ENCODE measurements around the gene OR2T27. TPM values are rescaled to one million over a fixed set of nuclear protein-coding genes. Genes with fewer than 3 reads are reported as not detected.
"Not testable (repeated sequence)": the region's sequence is repeated elsewhere in the genome, so short reads cannot be mapped to it uniquely, and the experiment has no call there.

The OR2T27 gene
- not detected in 2 replicates for polyA plus RNA-seq (2011; rRNA removed)
- not detected in 2 replicates for polyA minus RNA-seq (2011; rRNA and poly(A)+ RNA removed)

- H3K27me3 ChIP-seq (ENCODE audit: control insufficient read depth, insufficient read depth, low read length); H3K36me3 ChIP-seq (ENCODE audit: control insufficient read depth, insufficient read depth, low read length); POLR2A ChIA-PET; H3K4me3 ChIP-seq (ENCODE audit: low read depth, low read length); DNase-seq (ENCODE audit: low read depth); CTCF ChIA-PET: not testable (repeated sequence)
These were observed at the start of gene OR2T27 for GRCh38 chr1:248655354-248655753. TSS of gene OR2T27 (minus strand) at chr1:248655528. CDS start at chr1:248650884, 4,644 bp downstream.

- Histone ChIP-seq H3K27me3 (ENCODE audit: control insufficient read depth, insufficient read depth, low read length) (no peaks in the 10 kb centered on the region), H3K36me3 (ENCODE audit: control insufficient read depth, insufficient read depth, low read length) (no peaks in the 10 kb centered on the region), H3K4me3 (ENCODE audit: low read depth, low read length) (no peak overlapping the region)
- ChIA-PET POLR2A (no interaction called here), CTCF (no interaction called here)
- DNase-seq (ENCODE audit: low read depth): no peak
- TF ChIP-seq CTCF (IDR thresholded peaks at IDR 0.05; ENCODE audit: insufficient read depth, low read depth, low read length): no peak
These were observed 49.3 kb upstream of the OR2T27 start for GRCh38 chr1:248704606-248705005.

GRCh38 chr1:248703674-248704073 is 48.3 kb upstream of the OR2T27 start:
- H3K27me3 ChIP-seq (ENCODE audit: control insufficient read depth, insufficient read depth, low read length): no peaks in the 10 kb centered on the region
- no peak overlapping the region for H3K4me3 ChIP-seq (ENCODE audit: low read depth, low read length)
- no peak for DNase-seq (ENCODE audit: low read depth)
- ChIA-PET CTCF (interaction anchor here (1.0 kb wide), 1 partner anchor 8 kb away, joined by 3 read pairs; no protein-coding TSS in a partner anchor), POLR2A (interaction anchor here (0.7 kb wide), 1 partner anchor 170 kb away, joined by 3 read pairs; no protein-coding TSS in a partner anchor)
- TF ChIP-seq CTCF (IDR thresholded peaks at IDR 0.05; ENCODE audit: insufficient read depth, low read depth, low read length): no peak
- H3K36me3 ChIP-seq (ENCODE audit: control insufficient read depth, insufficient read depth, low read length): no peaks in the 10 kb centered on the region

- ChIA-PET POLR2A (no interaction called here), CTCF (no interaction called here)
- no peak within 1 kb of the TSS for H3K4me3 ChIP-seq (ENCODE audit: low read depth, low read length)
- H3K27me3 ChIP-seq (ENCODE audit: control insufficient read depth, insufficient read depth, low read length): no peaks in the 10 kb centered on the region
- no peak for DNase-seq (ENCODE audit: low read depth)
- H3K36me3 ChIP-seq (ENCODE audit: control insufficient read depth, insufficient read depth, low read length): no peaks in the 10 kb centered on the region
- TF ChIP-seq CTCF (IDR thresholded peaks at IDR 0.05; ENCODE audit: insufficient read depth, low read depth, low read length): no peak
These were observed 47.4 kb upstream of the OR2T27 start, which contains the start of gene OR14I1 for GRCh38 chr1:248702714-248703113. TSS of gene OR14I1 (minus strand) at chr1:248702766.

GRCh38 chr1:248699099-248699498 is 43.8 kb upstream of the OR2T27 start:
- Histone ChIP-seq H3K27me3 (ENCODE audit: control insufficient read depth, insufficient read depth, low read length) (no peaks in the 10 kb centered on the region), H3K4me3 (ENCODE audit: low read depth, low read length) (no peak overlapping the region), H3K36me3 (ENCODE audit: control insufficient read depth, insufficient read depth, low read length) (no peaks in the 10 kb centered on the region)
- no peak for DNase-seq (ENCODE audit: low read depth)
- ChIA-PET POLR2A (no interaction called here), CTCF (no interaction called here)
- no peak for TF ChIP-seq CTCF (IDR thresholded peaks at IDR 0.05; ENCODE audit: insufficient read depth, low read depth, low read length)

- Histone ChIP-seq H3K36me3 (ENCODE audit: control insufficient read depth, insufficient read depth, low read length) (no peaks in the 10 kb centered on the region), H3K27me3 (ENCODE audit: control insufficient read depth, insufficient read depth, low read length) (no peaks in the 10 kb centered on the region), H3K4me3 (ENCODE audit: low read depth, low read length) (no peak overlapping the region)
- CTCF ChIA-PET: interaction anchor here (1.2 kb wide), 1 partner anchor 12 kb away, joined by 4 read pairs; no protein-coding TSS in a partner anchor
- TF ChIP-seq CTCF (IDR thresholded peaks at IDR 0.05; ENCODE audit: insufficient read depth, low read depth, low read length): no peak
- no peak for DNase-seq (ENCODE audit: low read depth)
- POLR2A ChIA-PET: no interaction called here
These were observed 42.6 kb upstream of the OR2T27 start for GRCh38 chr1:248697907-248698306.

Measured in BJ (cell line).